GM21723 (cell line): ENCODE data around the gene ITCH.
"Not testable (repeated sequence)": the region's sequence is repeated elsewhere in the genome, so short reads cannot be mapped to it uniquely, and the experiment has no call there.

Source experiments
- ATAC-seq: cut with Tn5 transposase; IDR thresholded peaks from one replicate; pipeline ENCODE4 v1.9.1; 2021; ENCODE audit warnings: mild to moderate bottlenecking, moderate library complexity; ENCODE audit not compliant: unreplicated experiment

Gene ITCH

GRCh38 chr20:34497596-34497995 lies 134.5 kb downstream of the ITCH start:
- ATAC-seq = not testable (repeated sequence)

GRCh38 chr20:34500823-34501222 lies 137.8 kb downstream of the ITCH start:
- no peak for ATAC-seq

GRCh38 chr20:34506480-34506879 lies 143.4 kb downstream of the ITCH start:
- no peak for ATAC-seq

- ATAC-seq = no peak
These were observed 144.8 kb downstream of the ITCH start for GRCh38 chr20:34507702-34508413.

GRCh38 chr20:34510575-34510974 lies 147.5 kb downstream of the ITCH start:
- ATAC-seq = no peak

GRCh38 chr20:34511891-34512265 lies 148.8 kb downstream of the ITCH start:
- no peak for ATAC-seq

- no peak for ATAC-seq
These were observed 149.3 kb downstream of the ITCH start for GRCh38 chr20:34512266-34512954.

- no peak for ATAC-seq
These were observed 149.9 kb downstream of the ITCH start for GRCh38 chr20:34512955-34513419.

- not testable (repeated sequence) for ATAC-seq
These were observed 151.0 kb downstream of the ITCH start for GRCh38 chr20:34514034-34514433.

- ATAC-seq = no peak
These were observed 151.9 kb downstream of the ITCH start for GRCh38 chr20:34514897-34515483.

GRCh38 chr20:34515484-34516246 lies 152.6 kb downstream of the ITCH start:
- ATAC-seq = peak; percentile 60

- ATAC-seq = peak; percentile 71
These were observed 153.4 kb downstream of the ITCH start, which contains the start of gene DYNLRB1 for GRCh38 chr20:34516247-34517113. TSS of gene DYNLRB1 (plus strand) at chr20:34516422. CDS start at chr20:34516459, 37 bp downstream.

- ATAC-seq = no peak
These were observed 154.0 kb downstream of the ITCH start for GRCh38 chr20:34517114-34517505.

- ATAC-seq = not testable (repeated sequence)
These were observed 155.8 kb downstream of the ITCH start for GRCh38 chr20:34518863-34519262.

GRCh38 chr20:34519841-34520240 lies 156.8 kb downstream of the ITCH start:
- not testable (repeated sequence) for ATAC-seq

GRCh38 chr20:34522969-34523871 lies 160.1 kb downstream of the ITCH start:
- no peak for ATAC-seq

GRCh38 chr20:34524426-34524825 lies 161.4 kb downstream of the ITCH start:
- ATAC-seq = no peak

GRCh38 chr20:34525342-34525708 lies 162.3 kb downstream of the ITCH start:
- no peak for ATAC-seq

- no peak for ATAC-seq
These were observed 162.8 kb downstream of the ITCH start for GRCh38 chr20:34525709-34526416.
